ENCODE measurements around the gene MORN5.
A peak's percentile ranks its signal among the peaks of the same experiment; 100 is the strongest.

MORN5 gene

DNA sequence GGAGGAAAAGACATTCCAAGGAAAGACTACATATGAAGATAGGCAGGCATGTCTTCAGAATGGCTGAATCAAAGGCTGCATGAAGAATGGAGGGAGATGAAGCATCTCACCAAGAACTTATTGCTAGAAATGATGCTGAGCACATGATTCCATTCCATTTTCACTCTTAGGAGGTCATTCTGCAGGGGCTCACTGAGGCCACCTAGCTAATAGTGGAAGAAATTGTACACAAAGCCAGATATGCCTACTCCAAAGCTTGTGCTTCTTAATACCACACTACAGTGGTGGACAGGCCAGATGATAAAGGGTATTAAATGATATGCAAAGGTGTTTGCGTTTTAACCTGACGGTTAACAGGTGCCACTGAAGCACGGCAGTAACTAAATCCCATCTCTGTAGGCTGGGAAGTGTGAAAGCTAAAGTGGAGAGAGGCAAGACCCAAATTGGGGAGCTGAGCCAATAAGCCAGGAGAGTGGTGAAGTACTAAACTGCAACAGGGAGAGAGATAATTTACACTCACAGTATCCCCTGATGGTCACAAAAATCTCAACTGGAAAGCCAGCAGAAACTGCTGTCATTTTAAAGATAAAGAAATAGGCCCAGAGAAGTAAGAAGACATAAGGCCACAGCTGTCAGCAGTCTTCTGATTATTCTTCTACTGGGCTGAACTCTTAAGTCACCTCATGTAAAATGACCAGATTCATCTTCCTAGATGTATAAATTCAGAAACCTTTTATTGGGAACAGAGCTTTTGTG lies 14.7 kb upstream of the MORN5 start:
- DNase-seq = no peak

DNA sequence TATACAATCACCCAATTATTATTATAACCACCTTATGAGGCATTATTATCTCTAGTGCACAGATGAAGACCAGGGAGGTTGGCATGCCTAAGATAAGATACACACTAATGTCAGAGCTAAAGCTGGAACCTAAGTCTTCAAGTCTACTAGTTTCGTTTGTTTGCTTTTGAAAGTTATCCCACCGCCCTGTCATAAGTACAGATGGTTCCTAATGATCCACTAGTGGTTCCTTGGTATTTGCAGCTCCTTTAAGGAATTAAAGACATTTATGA lies 14.2 kb upstream of the MORN5 start:
- no peak for DNase-seq

DNA sequence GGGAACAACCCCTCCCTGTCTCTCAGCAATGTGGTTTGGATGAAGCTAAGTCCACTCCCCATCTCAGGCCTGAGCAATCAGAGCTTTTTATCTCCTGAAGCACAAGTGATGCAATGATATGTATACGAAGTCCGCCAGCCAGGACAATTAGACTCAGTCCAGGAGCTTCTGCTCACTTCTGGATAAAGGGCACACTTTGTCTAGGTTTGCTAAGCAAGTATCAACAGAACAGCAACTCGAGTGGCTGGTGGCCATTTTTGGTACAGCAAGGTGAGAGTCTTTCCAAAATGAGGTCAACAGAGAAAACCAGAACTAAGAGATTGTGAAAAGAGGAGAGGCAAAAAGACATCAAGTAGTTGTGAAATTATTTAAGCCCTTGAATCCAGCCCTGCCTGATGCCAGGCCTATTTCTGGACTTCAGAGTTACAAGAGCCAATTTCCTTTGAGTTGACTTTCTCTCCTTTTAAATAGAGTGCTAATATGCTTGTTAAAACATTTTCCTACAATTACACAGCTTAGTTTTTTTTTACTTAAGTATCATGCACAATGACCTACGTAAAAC lies 8.4 kb upstream of the MORN5 start:
- no peak for DNase-seq

- no peak for DNase-seq
Observed at GRCh38 chr9:122155796-122156195, 3.9 kb upstream of the MORN5 start.

GRCh38 chr9:122158202-122158601 lies 1.5 kb upstream of the MORN5 start:
- DNase-seq = no peak

- DNase-seq = no peak
Observed at GRCh38 chr9:122159925-122160246, 178 bp downstream of the MORN5 start.

- DNase-seq = no peak
Observed at GRCh38 chr9:122162415-122162814, 2.7 kb downstream of the MORN5 start.

- no peak for DNase-seq
Observed at GRCh38 chr9:122164286-122164685, 4.6 kb downstream of the MORN5 start.

DNA sequence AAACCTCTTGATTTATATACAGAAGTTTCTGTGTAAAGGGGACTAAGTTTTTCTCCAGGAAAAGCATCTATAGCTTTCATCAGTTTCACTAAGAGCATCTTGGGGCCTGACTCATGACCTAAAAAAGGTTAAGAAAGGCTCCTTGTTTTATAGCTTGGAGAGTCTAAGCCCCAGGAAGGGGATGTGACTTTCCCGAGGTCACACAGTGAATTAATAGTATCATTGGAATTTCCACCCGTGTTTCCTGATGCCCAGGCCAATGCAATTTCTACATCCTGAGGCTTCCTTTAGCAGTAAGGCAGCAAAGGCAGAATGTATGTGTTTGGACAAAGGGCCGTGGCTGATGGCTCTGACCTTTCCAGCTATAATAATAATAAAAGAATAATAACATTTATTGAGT lies 8.6 kb downstream of the MORN5 start:
- no peak for DNase-seq

DNA sequence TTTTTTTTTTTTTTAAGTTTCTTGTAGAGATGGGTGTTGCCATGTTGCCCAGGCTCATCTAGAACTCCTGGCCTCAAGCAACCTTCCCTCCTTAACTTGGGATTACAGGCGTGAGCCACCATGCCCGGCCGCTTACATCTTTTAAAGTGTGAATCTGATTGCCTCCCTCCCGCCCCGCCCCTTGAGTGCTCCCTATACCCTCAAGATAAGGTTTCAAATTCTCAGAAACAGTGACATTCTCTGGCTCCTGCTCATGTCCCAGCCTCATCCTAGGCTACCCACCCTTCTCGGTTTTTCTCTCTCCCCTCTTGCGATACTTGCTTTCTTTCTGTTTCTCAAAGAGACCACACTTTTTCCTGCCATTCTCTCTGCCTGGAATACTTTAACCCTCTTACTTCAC lies 12.4 kb downstream of the MORN5 start:
- DNase-seq = no peak

- no peak for DNase-seq
Observed at GRCh38 chr9:122173670-122174069, 14.0 kb downstream of the MORN5 start.

GRCh38 chr9:122176916-122177315 lies 17.2 kb downstream of the MORN5 start:
- no peak for DNase-seq

DNA sequence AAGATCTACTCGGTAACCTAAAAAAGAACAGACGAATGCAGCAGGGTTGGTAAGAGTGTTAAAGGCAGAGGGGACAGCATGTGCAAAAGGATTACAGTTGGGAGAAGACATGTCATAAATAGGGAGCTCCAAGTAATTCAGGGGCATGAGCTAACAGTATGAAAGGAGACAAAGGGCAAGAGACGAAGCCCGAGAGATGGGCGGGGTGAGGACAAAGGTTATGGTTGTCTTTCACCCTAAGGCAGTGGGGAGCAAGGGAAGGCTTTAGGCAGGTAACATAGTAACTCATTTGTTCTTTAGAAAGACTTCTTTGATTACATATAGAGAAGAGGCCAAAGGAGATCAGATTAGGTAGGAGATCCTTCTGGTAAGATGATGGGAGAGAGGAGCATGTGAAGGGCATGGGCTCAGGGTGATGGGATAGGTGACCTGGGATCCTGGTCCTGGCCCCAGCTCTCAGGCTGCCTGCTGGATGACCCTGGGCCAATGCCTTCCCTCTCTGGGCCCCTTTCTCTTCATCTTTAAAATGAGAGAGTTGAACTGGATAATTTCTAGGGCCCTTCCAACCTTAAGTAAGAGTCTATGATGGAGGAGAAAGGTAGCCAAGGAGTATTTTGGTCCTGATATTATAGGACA lies 19.5 kb downstream of the MORN5 start:
- DNase-seq = no peak

DNA sequence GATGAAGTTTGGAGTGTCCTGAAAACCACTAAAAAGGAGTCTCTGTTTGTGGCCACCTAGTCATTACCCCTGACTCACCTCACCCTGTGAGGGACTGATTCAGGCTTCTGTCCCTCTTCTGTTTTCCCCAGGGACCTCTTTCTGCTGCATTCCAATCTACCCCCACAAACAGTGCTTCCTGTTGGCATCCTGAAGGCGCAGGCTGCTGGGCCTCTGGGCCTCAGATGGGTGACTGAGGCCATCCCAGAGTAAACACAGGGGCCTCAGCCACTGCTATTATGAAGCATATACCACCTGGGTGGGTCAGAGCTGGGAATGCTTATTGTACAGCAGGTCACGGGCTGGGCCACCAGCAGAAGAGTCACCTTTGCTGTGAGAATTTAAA lies 20.0 kb downstream of the MORN5 start:
- no peak for DNase-seq

DNA sequence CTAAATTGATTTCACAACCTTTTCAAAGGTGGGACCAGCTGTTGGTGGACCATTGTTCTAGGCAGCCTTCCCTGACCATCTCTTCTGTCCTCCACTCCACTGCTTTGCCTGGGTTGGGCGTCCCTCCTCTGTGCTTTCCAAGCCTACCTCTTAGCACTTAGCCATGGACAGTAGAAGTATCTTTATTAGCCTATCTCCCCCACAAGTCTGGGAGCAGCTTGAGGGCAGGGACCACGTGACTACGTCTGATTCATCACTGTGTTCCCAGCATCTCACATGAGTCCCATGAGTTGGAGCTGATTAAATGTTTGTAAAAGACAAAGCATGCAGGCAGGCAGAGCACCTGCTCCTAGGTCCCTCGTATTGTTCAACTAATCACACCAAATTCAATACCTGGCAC lies 20.9 kb downstream of the MORN5 start:
- DNase-seq = peak; percentile 86

DNA sequence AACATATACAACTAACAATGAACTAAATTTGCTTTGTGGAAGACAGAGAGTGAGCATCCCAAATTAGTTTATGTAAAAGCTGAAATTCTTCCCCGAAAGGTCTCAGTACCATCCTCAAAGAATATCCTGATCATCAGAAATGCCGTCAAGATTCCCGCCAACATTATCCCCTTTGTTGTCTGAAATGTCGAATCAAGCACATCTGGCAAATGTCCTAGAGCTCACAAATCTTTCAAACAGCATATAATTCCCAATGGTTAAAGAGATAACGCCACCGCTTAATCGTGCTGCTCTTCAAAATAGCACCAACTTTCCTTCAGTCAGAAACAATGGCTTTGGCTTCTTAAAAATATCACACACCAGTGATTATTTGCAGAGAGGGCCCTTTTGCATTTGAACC lies 23.8 kb downstream of the MORN5 start:
- no peak for DNase-seq

DNA sequence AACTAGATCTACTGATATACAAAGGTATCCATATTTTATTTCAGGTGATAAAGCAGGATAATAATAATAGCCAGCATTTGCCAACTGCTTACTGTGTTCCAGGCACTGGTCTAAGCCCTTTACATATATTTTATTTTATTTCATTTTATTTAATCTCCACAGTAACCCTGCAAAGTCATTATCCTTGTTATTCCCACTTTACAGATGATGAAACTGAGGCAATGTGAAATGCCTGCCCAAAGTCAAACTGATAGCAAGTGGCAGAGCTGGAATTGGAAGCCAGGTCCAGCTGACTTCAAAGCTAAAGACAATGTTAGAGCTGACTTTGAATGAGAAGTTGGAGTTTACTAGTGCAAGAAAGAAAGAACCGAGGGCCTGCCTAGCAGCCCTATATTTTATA lies 24.8 kb downstream of the MORN5 start:
- DNase-seq = no peak

DNA sequence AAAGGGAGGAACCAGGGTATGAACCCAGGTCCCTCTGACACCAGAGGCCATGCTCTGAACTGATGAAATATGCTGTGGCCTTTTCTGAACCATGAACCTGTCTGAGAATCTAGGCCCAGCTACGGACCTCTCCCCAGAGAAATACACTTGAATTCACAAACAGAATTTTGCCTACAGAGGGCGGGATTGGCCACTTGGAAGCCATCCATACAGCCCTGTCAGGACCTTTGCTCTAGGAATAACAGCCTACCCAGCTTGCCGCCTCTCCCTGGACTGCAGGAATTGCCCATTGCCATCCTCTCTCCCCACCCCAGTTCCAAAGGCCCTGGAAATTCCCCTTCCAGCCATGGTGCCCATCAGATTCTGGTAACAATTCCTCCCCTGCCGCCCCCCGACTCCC lies 26.6 kb downstream of the MORN5 start:
- no peak for DNase-seq

DNA sequence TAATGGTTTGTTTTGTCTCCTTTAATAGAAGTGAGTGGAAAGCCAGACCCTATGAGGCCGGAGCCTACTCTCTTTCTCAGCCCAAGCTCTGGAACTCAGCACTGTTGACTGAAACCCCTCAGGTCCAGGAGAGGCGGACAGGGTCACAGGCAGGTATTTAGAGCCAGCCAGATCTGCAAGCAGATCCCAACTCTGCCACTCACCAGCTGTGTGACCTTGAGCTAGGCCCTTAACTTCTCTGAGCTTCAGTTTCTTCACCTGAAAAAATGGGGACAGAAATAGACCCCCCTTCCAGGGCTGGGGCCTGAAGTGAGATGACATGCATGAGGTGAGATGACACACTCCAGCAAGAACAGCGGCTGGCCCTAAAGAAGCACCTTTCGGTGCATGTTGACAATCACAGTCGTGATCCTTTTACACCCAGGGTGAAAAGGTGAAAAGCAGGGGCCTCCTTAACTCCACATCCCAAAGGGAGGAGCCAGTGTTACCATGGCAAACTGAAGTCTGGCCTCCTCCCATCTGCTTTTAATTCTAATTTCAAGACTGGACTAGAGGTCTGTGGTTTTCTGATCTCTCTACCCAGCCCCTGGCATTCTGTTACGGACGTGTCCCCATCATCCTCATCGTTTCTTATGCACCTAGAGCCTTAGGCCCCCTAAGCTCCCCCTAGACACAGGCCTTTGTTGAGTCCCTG lies 27.2 kb downstream of the MORN5 start:
- no peak for DNase-seq

- DNase-seq = no peak
Observed at GRCh38 chr9:122188369-122188768, 28.7 kb downstream of the MORN5 start.

GRCh38 chr9:122190597-122191381 lies 31.1 kb downstream of the MORN5 start:
- peak; percentile 37 for DNase-seq

DNA sequence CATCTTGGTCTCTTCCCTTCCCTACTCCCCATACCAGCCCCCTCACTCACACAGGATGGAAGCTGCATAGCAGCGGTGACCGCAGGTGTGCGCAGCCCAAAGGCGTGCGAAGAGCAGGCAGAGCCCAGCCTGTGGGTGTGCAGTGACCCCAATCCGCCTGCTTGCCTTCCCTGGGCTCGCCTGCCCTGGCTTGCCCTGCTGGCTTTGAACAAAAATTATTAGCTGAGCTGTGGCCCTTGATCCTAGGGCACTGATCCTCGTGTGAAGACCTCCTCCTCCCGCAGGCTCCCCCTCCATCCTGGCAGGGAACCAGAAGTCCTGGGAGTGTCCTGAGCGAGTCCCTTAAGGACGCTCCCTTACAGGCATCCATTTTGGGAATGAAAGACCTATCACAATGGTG lies 31.9 kb downstream of the MORN5 start:
- DNase-seq = no peak

GRCh38 chr9:122192261-122192875 lies 32.7 kb downstream of the MORN5 start:
- DNase-seq = no peak
